Activated naive CD8-positive, alpha-beta T cell treated with anti-CD3 and anti-CD28 coated beads, Interleukin-2, amount 50 U/mL, for 24 hours (primary cell): ENCODE results near the gene STAT5A.
"Not testable (repeated sequence)": the region's sequence is repeated elsewhere in the genome, so short reads cannot be mapped to it uniquely, and the experiment has no call there.

Experiments
- ATAC-seq: fragments of 150-1000 bp; cut with Tn5 transposase; one replicate; pipeline ENCODE4 v1.10.0; 2021
- DNase-seq: peaks from one replicate; pipeline ENCODE4 v3.0.0; 2021
- H3K27ac Mint-ChIP-seq: one replicate; pipeline ENCODE4 v1.8.0; 2021; ENCODE audit warnings: mild to moderate bottlenecking, mixed read lengths
- H3K27me3 Mint-ChIP-seq: one replicate; pipeline ENCODE4 v1.8.0; 2021; ENCODE audit warnings: mixed read lengths
- H3K36me3 Mint-ChIP-seq: one replicate; pipeline ENCODE4 v1.8.0; 2021; ENCODE audit warnings: low read depth, mixed read lengths
- H3K4me1 Mint-ChIP-seq: one replicate; pipeline ENCODE4 v1.8.0; 2021; ENCODE audit warnings: mixed read lengths
- H3K4me3 Mint-ChIP-seq: one replicate; pipeline ENCODE4 v1.8.0; 2021; ENCODE audit warnings: mild to moderate bottlenecking, moderate library complexity, mixed read lengths
- H3K9me3 Mint-ChIP-seq: one replicate; pipeline ENCODE4 v1.8.0; 2021; ENCODE audit warnings: mixed read lengths

Gene STAT5A

DNA sequence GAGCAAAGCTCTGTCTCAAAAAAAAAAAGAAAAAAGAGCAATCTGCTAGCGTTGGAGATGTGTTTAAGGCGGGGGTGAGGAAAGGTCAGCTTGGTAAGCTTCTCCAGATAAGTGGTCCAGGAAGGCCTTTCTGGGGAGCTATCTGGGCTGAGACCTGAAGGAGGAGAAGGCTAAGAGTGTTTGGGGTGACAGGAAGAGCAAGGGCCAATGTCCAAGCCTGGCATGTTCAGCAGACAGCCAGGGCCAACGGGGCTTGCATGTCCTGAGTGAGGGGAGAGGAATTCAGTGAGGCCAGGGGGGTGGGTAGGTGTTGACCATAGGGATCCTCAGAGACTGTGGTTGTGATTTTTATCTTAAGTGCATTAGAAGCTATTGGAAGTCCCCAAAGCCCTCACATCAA lies 15.4 kb downstream of the STAT5A start:
- no peak for ATAC-seq
- H3K36me3 Mint-ChIP-seq, result peaks cover 63% of the 10 kb centered on the region
- no peak overlapping the region for H3K4me3 Mint-ChIP-seq

DNA sequence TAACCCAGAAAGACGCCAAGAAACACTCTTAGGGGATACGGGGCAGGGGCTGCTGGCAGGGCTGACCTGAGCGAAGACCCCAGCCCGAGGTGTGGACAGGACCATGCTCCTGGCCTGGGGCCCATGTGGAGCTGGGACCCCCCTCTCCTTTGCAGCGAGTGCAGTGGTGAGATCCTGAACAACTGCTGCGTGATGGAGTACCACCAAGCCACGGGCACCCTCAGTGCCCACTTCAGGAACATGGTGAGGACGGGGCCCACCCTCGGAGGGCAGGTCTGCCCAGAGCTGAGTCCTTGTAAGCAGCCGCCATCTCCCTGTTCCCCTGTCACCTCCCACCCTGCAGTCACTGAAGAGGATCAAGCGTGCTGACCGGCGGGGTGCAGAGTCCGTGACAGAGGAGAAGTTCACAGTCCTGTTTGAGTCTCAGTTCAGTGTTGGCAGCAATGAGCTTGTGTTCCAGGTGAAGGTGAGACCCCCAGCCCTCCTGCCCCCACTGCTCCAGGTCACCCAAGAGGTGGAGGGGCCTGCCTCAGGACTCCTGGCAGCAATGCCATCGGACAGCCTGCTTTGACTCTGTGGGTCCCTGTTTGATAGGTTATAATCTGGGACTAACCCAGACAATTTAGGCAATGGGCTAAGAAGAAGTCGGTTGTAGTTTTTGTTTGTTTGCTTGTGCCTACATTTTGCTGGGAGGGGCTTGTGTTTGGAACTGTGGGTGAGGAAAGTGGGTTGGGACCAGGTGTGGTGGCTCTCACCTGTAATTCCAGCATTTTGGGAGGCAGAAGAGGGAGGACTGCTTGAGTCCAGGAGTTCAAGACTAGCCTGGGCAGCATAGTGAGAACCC lies 16.1 kb downstream of the STAT5A start:
- no peak overlapping the region for H3K27ac Mint-ChIP-seq
- no peak for DNase-seq
- no peak for ATAC-seq
- H3K9me3 Mint-ChIP-seq, result no peaks in the 10 kb centered on the region
- no peaks in the 10 kb centered on the region for H3K27me3 Mint-ChIP-seq
- peaks cover 24% of the 10 kb centered on the region for H3K4me1 Mint-ChIP-seq
- no peak overlapping the region for H3K4me3 Mint-ChIP-seq
- peaks cover 65% of the 10 kb centered on the region for H3K36me3 Mint-ChIP-seq

More for the DNA sequence above, 15.4 kb downstream of the STAT5A start:
- peaks cover 18% of the 10 kb centered on the region for H3K4me1 Mint-ChIP-seq
- no peaks in the 10 kb centered on the region for H3K9me3 Mint-ChIP-seq
- no peaks in the 10 kb centered on the region for H3K27me3 Mint-ChIP-seq
- DNase-seq, result no peak
- H3K27ac Mint-ChIP-seq, result no peak overlapping the region

DNA sequence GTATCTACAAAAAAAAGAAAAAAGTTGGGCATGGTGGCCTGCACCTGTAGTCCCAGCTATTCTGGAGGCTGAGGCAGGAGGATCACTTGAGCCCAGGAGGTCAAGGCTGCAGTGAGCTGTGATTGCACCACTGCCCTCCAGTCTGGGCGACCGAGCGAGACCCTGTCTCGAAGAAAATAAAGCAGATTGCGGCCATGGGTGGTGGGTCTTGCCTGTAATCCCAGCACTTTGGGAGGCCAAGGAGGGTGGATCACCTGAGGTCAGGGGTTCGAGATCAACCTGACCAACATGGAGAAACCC lies 16.7 kb downstream of the STAT5A start:
- not testable (repeated sequence) for H3K27me3 Mint-ChIP-seq, DNase-seq, H3K9me3 Mint-ChIP-seq, H3K4me3 Mint-ChIP-seq, ATAC-seq, H3K27ac Mint-ChIP-seq
- Mint-ChIP-seq H3K4me1 (peaks cover 30% of the 10 kb centered on the region), H3K36me3 (peaks cover 71% of the 10 kb centered on the region)

DNA sequence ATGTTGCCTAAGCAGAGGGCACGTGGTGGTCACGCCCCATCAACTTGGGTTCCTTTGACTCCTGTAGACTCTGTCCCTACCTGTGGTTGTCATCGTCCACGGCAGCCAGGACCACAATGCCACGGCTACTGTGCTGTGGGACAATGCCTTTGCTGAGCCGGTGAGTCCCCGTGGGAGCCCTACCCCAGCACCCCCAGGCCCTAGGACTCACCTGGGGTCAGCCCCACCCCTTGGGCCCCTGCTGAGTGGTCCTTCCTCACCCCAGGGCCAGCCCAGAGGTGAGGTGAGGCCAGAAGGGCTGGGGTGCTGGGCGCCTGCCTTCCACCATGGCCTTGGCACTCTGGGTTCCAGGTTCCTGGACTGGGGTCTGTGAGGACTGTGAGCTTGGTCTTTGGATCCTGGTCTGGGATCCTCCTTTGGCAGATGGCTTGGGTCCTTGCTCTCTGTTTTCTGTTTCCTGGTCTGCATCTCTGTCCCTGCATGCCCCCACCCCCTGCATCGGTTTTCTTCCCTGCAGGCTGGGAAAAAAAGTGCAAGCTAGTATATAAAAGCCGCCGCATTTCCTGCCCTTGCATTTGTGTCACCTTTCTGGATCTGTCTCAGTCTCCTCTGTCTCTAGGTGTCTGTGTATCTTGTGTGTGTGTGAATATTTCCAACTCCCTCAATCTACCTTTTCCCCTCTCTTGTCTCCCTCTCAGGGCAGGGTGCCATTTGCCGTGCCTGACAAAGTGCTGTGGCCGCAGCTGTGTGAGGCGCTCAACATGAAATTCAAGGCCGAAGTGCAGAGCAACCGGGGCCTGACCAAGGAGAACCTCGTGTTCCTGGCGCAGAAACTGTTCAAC lies 17.5 kb downstream of the STAT5A start:
- no peaks in the 10 kb centered on the region for H3K9me3 Mint-ChIP-seq
- no peak overlapping the region for H3K4me3 Mint-ChIP-seq
- H3K27ac Mint-ChIP-seq, result no peak overlapping the region
- peaks cover 78% of the 10 kb centered on the region for H3K36me3 Mint-ChIP-seq
- DNase-seq (no peak), ATAC-seq (no peak)
- peaks cover 37% of the 10 kb centered on the region for H3K4me1 Mint-ChIP-seq
- H3K27me3 Mint-ChIP-seq, result no peaks in the 10 kb centered on the region

DNA sequence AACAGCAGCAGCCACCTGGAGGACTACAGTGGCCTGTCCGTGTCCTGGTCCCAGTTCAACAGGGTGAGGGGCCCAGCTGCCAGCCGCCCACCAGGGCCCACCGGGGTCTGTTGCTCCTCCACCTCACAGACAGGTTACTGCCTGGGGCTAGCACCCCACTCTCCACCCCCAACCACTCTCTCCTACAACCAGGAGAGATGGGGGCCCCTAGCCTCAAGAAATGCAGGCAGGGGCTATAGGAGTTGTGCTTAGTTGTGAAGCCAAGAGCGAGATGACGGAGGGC lies 18.0 kb downstream of the STAT5A start:
- no peak overlapping the region for H3K27ac Mint-ChIP-seq
- H3K4me1 Mint-ChIP-seq, result peaks cover 43% of the 10 kb centered on the region
- H3K36me3 Mint-ChIP-seq, result peaks cover 79% of the 10 kb centered on the region
- DNase-seq (no peak), ATAC-seq (no peak)
- H3K4me3 Mint-ChIP-seq, result no peak overlapping the region
- H3K9me3 Mint-ChIP-seq, result no peaks in the 10 kb centered on the region
- no peaks in the 10 kb centered on the region for H3K27me3 Mint-ChIP-seq

DNA sequence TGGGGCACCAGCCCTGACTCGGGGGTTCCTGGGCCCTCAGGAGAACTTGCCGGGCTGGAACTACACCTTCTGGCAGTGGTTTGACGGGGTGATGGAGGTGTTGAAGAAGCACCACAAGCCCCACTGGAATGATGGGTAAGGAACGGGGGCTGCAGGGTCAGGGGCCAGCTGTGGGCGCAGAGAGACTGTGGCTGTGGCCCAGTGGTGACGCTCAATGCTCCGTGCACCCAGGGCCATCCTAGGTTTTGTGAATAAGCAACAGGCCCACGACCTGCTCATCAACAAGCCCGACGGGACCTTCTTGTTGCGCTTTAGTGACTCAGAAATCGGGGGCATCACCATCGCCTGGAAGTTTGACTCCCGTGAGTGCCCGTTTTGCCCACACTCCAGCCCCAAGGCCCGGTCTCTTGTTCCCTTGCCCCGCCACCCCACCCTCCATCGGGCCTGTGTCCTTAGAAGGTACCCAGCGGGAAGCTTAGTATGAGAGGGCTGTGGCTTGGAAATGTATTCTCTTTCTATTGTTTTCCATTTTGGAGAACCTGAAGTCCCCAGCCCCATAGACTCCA lies 19.1 kb downstream of the STAT5A start:
- Mint-ChIP-seq H3K4me3 (no peak overlapping the region), H3K4me1 (peaks cover 51% of the 10 kb centered on the region), H3K9me3 (no peaks in the 10 kb centered on the region), H3K27me3 (no peaks in the 10 kb centered on the region), H3K27ac (no peak overlapping the region), H3K36me3 (peaks cover 73% of the 10 kb centered on the region)
- DNase-seq (no peak), ATAC-seq (no peak)

DNA sequence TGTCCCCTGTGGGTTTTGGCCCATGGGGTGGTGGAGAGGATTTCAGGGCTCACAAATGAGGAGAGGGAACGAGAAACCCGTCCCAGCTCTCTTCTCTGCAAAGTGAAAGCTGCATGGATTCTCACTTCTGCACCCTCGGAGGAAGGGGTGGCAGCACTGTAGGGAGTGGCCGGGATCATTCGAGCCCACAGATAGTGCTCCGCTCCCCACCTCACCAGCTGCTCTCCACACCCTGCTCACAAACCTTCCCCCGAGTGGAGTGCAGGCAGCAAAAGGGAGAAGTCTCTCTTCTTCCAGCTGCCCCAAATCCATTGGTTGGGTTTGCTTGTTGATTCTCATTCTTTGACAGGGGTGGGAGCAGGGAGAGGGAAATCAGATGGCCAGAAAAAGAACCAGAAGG lies 20.1 kb downstream of the STAT5A start:
- H3K9me3 Mint-ChIP-seq, result no peaks in the 10 kb centered on the region
- ATAC-seq, result no peak
- no peaks in the 10 kb centered on the region for H3K27me3 Mint-ChIP-seq
- no peak overlapping the region for H3K27ac Mint-ChIP-seq
- H3K4me3 Mint-ChIP-seq, result peak overlapping the region; percentile 11
- peaks cover 68% of the 10 kb centered on the region for H3K36me3 Mint-ChIP-seq
- peaks cover 54% of the 10 kb centered on the region for H3K4me1 Mint-ChIP-seq
- no peak for DNase-seq

DNA sequence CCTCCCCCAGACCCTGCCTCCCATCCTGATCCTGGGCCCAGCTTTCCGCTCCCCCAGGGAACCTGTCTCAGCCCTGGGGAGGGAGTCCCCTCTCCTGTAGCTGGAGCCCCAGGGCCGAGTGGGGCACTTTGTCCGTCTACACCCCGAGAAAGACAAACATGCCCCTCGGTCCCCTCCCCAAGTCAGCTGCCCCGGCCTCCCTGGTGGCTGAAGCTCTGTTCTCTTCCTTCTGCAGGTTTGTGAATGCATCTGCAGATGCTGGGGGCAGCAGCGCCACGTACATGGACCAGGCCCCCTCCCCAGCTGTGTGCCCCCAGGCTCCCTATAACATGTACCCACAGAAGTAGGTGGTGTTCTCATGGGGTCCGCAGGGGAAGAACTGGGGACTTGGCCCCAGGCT lies 20.8 kb downstream of the STAT5A start:
- peaks cover 69% of the 10 kb centered on the region for H3K36me3 Mint-ChIP-seq
- H3K4me1 Mint-ChIP-seq, result peaks cover 59% of the 10 kb centered on the region
- H3K9me3 Mint-ChIP-seq, result no peaks in the 10 kb centered on the region
- ATAC-seq, result no peak
- H3K27ac Mint-ChIP-seq, result peak overlapping the region; percentile 41
- H3K27me3 Mint-ChIP-seq, result no peaks in the 10 kb centered on the region
- H3K4me3 Mint-ChIP-seq, result no peak overlapping the region
- DNase-seq, result no peak

DNA sequence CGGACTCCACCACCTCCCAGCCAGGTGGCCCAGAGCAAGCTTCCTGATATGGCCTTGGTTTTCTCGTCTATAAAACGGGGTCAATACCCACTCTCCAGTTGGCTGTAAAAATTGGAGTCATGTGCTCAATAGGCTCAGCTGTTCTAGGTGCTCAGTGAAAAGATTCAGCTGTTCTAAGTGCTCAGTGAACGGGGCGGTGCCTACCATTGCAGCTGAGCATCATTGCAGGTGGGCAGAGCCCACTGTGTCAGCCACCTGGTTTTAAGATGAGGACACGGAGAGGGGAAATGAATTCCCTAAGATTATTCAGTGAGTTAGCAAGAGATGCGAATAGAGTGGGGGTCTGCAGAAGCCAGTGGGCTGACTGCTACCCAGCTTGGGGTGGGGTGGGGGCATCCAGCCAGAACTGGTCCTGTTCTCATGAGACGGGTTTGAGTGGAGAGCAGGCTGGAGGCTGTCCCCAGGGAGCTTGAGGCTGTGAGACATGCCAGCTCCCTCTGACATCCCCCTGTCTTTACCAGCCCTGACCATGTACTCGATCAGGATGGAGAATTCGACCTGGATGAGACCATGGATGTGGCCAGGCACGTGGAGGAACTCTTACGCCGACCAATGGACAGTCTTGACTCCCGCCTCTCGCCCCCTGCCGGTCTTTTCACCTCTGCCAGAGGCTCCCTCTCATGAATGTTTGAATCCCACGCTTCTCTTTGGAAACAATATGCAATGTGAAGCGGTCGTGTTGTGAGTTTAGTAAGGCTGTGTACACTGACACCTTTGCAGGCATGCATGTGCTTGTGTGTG lies 21.9 kb downstream of the STAT5A start:
- DNase-seq (no peak), ATAC-seq (no peak)
- Mint-ChIP-seq H3K27me3 (no peaks in the 10 kb centered on the region), H3K9me3 (no peaks in the 10 kb centered on the region), H3K4me1 (peaks cover 67% of the 10 kb centered on the region), H3K27ac (peak overlapping the region; percentile 88), H3K4me3 (peak overlapping the region; percentile 67), H3K36me3 (peaks cover 63% of the 10 kb centered on the region)

DNA sequence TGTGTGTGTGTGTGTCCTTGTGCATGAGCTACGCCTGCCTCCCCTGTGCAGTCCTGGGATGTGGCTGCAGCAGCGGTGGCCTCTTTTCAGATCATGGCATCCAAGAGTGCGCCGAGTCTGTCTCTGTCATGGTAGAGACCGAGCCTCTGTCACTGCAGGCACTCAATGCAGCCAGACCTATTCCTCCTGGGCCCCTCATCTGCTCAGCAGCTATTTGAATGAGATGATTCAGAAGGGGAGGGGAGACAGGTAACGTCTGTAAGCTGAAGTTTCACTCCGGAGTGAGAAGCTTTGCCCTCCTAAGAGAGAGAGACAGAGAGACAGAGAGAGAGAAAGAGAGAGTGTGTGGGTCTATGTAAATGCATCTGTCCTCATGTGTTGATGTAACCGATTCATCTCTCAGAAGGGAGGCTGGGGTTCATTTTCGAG lies 22.5 kb downstream of the STAT5A start:
- peak overlapping the region; percentile 67 for H3K4me3 Mint-ChIP-seq
- peak overlapping the region; percentile 88 for H3K27ac Mint-ChIP-seq
- no peak for DNase-seq
- ATAC-seq, result peak; percentile 18
- peaks cover 74% of the 10 kb centered on the region for H3K4me1 Mint-ChIP-seq
- peaks cover 68% of the 10 kb centered on the region for H3K36me3 Mint-ChIP-seq
- no peaks in the 10 kb centered on the region for H3K9me3 Mint-ChIP-seq
- no peaks in the 10 kb centered on the region for H3K27me3 Mint-ChIP-seq

DNA sequence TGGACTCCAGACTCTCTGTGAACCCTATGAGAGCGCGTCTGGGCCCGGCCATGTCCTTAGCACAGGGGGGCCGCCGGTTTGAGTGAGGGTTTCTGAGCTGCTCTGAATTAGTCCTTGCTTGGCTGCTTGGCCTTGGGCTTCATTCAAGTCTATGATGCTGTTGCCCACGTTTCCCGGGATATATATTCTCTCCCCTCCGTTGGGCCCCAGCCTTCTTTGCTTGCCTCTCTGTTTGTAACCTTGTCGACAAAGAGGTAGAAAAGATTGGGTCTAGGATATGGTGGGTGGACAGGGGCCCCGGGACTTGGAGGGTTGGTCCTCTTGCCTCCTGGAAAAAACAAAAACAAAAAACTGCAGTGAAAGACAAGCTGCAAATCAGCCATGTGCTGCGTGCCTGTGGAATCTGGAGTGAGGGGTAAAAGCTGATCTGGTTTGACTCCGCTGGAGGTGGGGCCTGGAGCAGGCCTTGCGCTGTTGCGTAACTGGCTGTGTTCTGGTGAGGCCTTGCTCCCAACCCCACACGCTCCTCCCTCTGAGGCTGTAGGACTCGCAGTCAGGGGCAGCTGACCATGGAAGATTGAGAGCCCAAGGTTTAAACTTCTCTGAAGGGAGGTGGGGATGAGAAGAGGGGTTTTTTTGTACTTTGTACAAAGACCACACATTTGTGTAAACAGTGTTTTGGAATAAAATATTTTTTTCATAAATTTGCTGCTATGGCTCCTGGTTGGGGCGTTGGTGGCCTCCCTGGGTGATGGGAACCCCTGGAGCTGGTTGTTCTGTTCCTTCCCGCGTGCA lies 23.1 kb downstream of the STAT5A start:
- peak overlapping the region; percentile 67 for H3K4me3 Mint-ChIP-seq
- H3K4me1 Mint-ChIP-seq, result peaks cover 73% of the 10 kb centered on the region
- ATAC-seq (no peak), DNase-seq (no peak)
- H3K36me3 Mint-ChIP-seq, result peaks cover 64% of the 10 kb centered on the region
- H3K27me3 Mint-ChIP-seq, result no peaks in the 10 kb centered on the region
- H3K27ac Mint-ChIP-seq, result peak overlapping the region; percentile 88
- H3K9me3 Mint-ChIP-seq, result no peaks in the 10 kb centered on the region

DNA sequence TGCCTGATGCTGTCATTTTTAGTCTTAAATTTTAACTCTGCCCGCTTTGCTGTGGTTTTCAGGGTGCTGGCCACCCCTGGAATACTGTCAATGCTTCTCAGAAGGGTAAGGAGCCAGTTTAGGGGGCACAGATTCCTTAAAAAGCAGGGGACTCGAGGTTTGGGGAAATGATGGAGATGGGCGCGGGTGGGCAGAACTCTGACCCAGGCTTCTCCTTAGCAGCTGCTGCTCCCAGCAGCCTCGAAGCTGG lies 23.7 kb downstream of the STAT5A start:
- H3K36me3 Mint-ChIP-seq, result peaks cover 65% of the 10 kb centered on the region

DNA sequence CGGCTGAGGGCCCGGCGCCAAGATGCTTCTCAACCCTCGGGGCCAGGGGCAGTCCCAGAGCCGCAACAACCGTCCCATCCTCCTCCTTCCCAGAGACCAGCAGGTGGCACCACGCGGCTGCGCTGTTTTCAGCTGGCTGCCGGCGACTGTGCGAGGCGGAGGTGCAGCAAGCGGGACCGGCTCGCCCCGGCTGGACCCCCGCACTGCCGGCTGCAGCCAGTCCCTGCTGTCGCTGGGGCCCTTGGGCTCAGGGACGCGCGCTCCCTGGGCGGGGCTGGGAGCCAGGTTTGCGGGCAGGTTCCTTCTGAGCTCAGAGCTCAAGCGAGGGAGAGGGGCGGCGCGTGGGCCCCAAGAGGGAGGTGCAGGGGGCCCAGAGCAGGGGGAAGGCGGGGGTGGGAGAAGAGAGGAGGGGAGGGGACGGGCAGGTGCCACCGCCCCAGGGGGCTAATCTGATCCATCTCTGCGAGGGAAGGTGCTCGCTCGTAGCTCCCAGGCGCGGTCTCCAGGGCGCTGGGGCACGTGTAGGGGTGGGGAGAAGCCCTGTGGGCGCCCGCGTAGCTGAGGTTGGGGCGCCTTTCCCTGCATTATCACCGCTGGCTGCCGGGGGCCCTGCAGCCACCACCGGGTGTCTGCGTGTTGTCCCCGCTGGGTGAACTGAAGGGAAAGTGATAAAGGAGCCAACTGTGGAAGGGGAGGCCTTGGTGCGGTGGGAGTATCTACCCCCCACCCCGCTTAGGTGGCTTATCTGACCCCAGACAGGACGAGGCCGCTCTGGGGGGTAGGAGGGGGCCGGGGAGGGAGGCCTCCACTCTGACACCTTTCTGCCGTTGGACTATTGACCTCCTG lies 24.2 kb downstream of the STAT5A start:
- no peaks in the 10 kb centered on the region for H3K9me3 Mint-ChIP-seq
- peak overlapping the region; percentile 88 for H3K27ac Mint-ChIP-seq
- H3K36me3 Mint-ChIP-seq, result peaks cover 67% of the 10 kb centered on the region
- ATAC-seq (peak; percentile 77), DNase-seq (peak; percentile 86)
- peak overlapping the region; percentile 67 for H3K4me3 Mint-ChIP-seq
- H3K4me1 Mint-ChIP-seq, result peaks cover 82% of the 10 kb centered on the region
- no peaks in the 10 kb centered on the region for H3K27me3 Mint-ChIP-seq

More for the DNA sequence above, 23.7 kb downstream of the STAT5A start:
- ATAC-seq (no peak), DNase-seq (no peak)
- H3K27me3 Mint-ChIP-seq, result no peaks in the 10 kb centered on the region
- H3K9me3 Mint-ChIP-seq, result no peaks in the 10 kb centered on the region
- peaks cover 77% of the 10 kb centered on the region for H3K4me1 Mint-ChIP-seq
- H3K27ac Mint-ChIP-seq, result peak overlapping the region; percentile 88
- H3K4me3 Mint-ChIP-seq, result peak overlapping the region; percentile 67
